ENCODE measurements around the gene PPIF.

DNA sequence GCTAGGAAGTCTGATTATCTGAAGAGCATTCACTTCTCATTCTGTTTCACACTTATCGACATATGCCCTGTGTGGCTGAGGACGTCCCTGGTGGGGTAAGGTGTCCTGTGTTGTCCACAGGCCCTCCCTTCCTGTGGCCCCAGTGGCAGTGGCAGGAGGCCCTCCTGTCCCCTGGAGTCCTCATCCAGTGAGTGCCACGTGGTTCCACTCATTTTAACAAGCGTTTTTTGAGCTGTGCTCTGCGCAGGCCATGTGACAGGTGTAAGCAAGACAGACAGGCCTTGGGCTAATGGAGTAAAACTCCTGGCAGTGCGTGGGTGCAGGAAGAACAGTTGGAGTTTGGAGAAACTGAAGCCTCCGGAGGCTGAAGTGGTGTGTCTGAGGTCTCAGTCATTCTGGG is 39.3 kb upstream of the PPIF start:
- TF ChIP-seq POLR2A (IDR thresholded peaks at IDR 0.05) = no peak
- TF ChIP-seq, protein P1, sequence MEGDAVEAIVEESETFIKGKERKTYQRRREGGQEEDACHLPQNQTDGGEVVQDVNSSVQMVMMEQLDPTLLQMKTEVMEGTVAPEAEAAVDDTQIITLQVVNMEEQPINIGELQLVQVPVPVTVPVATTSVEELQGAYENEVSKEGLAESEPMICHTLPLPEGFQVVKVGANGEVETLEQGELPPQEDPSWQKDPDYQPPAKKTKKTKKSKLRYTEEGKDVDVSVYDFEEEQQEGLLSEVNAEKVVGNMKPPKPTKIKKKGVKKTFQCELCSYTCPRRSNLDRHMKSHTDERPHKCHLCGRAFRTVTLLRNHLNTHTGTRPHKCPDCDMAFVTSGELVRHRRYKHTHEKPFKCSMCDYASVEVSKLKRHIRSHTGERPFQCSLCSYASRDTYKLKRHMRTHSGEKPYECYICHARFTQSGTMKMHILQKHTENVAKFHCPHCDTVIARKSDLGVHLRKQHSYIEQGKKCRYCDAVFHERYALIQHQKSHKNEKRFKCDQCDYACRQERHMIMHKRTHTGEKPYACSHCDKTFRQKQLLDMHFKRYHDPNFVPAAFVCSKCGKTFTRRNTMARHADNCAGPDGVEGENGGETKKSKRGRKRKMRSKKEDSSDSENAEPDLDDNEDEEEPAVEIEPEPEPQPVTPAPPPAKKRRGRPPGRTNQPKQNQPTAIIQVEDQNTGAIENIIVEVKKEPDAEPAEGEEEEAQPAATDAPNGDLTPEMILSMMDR (IDR thresholded peaks at IDR 0.05) = no peak
